ENCODE measurements around the gene SP5.
"Not testable (repeated sequence)": the region's sequence is repeated elsewhere in the genome, so short reads cannot be mapped to it uniquely, and the experiment has no call there.

Gene SP5

GRCh38 chr2:170715062-170715931 is at the start of gene SP5:
Gene SP5 (plus strand): TSS chr2:170715337. CDS start chr2:170715513, 176 bp downstream.
- H3K4me3 ChIP-seq (ENCODE audit: low read depth in 1 of 5, low read length in 5 of 5), result peak within 1 kb of the TSS; percentile 51 to 72 (median 67)
- H3K27ac ChIP-seq (ENCODE audit: low read depth, low read length), result no peak within 1 kb of the TSS
- H3K9ac ChIP-seq (ENCODE audit: low read length in 5 of 5), result peak within 1 kb of the TSS in 2 of 5 donors; percentile 24 to 25
- H3K4me1 ChIP-seq (ENCODE audit: control insufficient read depth in 5 of 5, insufficient read depth in 5 of 5, low read length in 5 of 5), result peaks cover 3 to 42% (median 38%) of the 10 kb centered on the region in 5 donors
- peaks cover 23 to 64% (median 48%) of the 10 kb centered on the region in 5 donors for H3K27me3 ChIP-seq (ENCODE audit: control insufficient read depth in 5 of 5, insufficient read depth in 4 of 5, low read length in 5 of 5)
- no peaks in the 10 kb centered on the region for H3K9me3 ChIP-seq (ENCODE audit: control insufficient read depth in 5 of 5, low read length in 5 of 5)
- no peaks in the 10 kb centered on the region for H3K36me3 ChIP-seq (ENCODE audit: control insufficient read depth in 5 of 5, insufficient read depth in 5 of 5, low read length in 5 of 5)

- Histone ChIP-seq H3K9me3 (ENCODE audit: control insufficient read depth in 5 of 5, low read length in 5 of 5) (no peaks in the 10 kb centered on the region), H3K27me3 (ENCODE audit: control insufficient read depth in 5 of 5, insufficient read depth in 4 of 5, low read length in 5 of 5) (peaks cover 0 to 3% (median 0%) of the 10 kb centered on the region in 5 donors), H3K4me1 (ENCODE audit: control insufficient read depth in 5 of 5, insufficient read depth in 5 of 5, low read length in 5 of 5) (no peaks in the 10 kb centered on the region), H3K27ac (ENCODE audit: low read depth, low read length) (no peak overlapping the region), H3K4me3 (ENCODE audit: low read depth in 1 of 5, low read length in 5 of 5) (no peak overlapping the region), H3K36me3 (ENCODE audit: control insufficient read depth in 5 of 5, insufficient read depth in 5 of 5, low read length in 5 of 5) (no peaks in the 10 kb centered on the region), H3K9ac (ENCODE audit: low read length in 5 of 5) (no peak overlapping the region)
These were observed 49.4 kb upstream of the SP5 start for GRCh38 chr2:170665743-170666142.

GRCh38 chr2:170669909-170670308 is 45.2 kb upstream of the SP5 start:
- H3K4me1 ChIP-seq (ENCODE audit: control insufficient read depth in 5 of 5, insufficient read depth in 5 of 5, low read length in 5 of 5), result no peaks in the 10 kb centered on the region
- H3K4me3 ChIP-seq (ENCODE audit: low read depth in 1 of 5, low read length in 5 of 5), result no peak overlapping the region
- no peak overlapping the region for H3K27ac ChIP-seq (ENCODE audit: low read depth, low read length)
- H3K27me3 ChIP-seq (ENCODE audit: control insufficient read depth in 5 of 5, insufficient read depth in 4 of 5, low read length in 5 of 5), result no peaks in the 10 kb centered on the region
- H3K9ac ChIP-seq (ENCODE audit: low read length in 5 of 5), result no peak overlapping the region
- no peaks in the 10 kb centered on the region for H3K9me3 ChIP-seq (ENCODE audit: control insufficient read depth in 5 of 5, low read length in 5 of 5)
- no peaks in the 10 kb centered on the region for H3K36me3 ChIP-seq (ENCODE audit: control insufficient read depth in 5 of 5, insufficient read depth in 5 of 5, low read length in 5 of 5)

- Histone ChIP-seq H3K9me3 (ENCODE audit: control insufficient read depth in 5 of 5, low read length in 5 of 5) (no peaks in the 10 kb centered on the region), H3K4me3 (ENCODE audit: low read depth in 1 of 5, low read length in 5 of 5) (no peak overlapping the region), H3K27me3 (ENCODE audit: control insufficient read depth in 5 of 5, insufficient read depth in 4 of 5, low read length in 5 of 5) (no peaks in the 10 kb centered on the region), H3K4me1 (ENCODE audit: control insufficient read depth in 5 of 5, insufficient read depth in 5 of 5, low read length in 5 of 5) (no peaks in the 10 kb centered on the region), H3K36me3 (ENCODE audit: control insufficient read depth in 5 of 5, insufficient read depth in 5 of 5, low read length in 5 of 5) (no peaks in the 10 kb centered on the region), H3K27ac (ENCODE audit: low read depth, low read length) (no peak overlapping the region), H3K9ac (ENCODE audit: low read length in 5 of 5) (no peak overlapping the region)
These were observed 44.5 kb upstream of the SP5 start for GRCh38 chr2:170670651-170671050.

- no peak overlapping the region for H3K9ac ChIP-seq (ENCODE audit: low read length in 5 of 5)
- no peak overlapping the region for H3K27ac ChIP-seq (ENCODE audit: low read depth, low read length)
- H3K4me1 ChIP-seq (ENCODE audit: control insufficient read depth in 5 of 5, insufficient read depth in 5 of 5, low read length in 5 of 5), result no peaks in the 10 kb centered on the region
- H3K4me3 ChIP-seq (ENCODE audit: low read depth in 1 of 5, low read length in 5 of 5), result no peak overlapping the region
- H3K36me3 ChIP-seq (ENCODE audit: control insufficient read depth in 5 of 5, insufficient read depth in 5 of 5, low read length in 5 of 5), result no peaks in the 10 kb centered on the region
- no peaks in the 10 kb centered on the region for H3K9me3 ChIP-seq (ENCODE audit: control insufficient read depth in 5 of 5, low read length in 5 of 5)
- no peaks in the 10 kb centered on the region for H3K27me3 ChIP-seq (ENCODE audit: control insufficient read depth in 5 of 5, insufficient read depth in 4 of 5, low read length in 5 of 5)
These were observed 44.1 kb upstream of the SP5 start for GRCh38 chr2:170671079-170671478.

- H3K36me3 ChIP-seq (ENCODE audit: control insufficient read depth in 5 of 5, insufficient read depth in 5 of 5, low read length in 5 of 5); H3K4me3 ChIP-seq (ENCODE audit: low read depth in 1 of 5, low read length in 5 of 5); H3K4me1 ChIP-seq (ENCODE audit: control insufficient read depth in 5 of 5, insufficient read depth in 5 of 5, low read length in 5 of 5); H3K27me3 ChIP-seq (ENCODE audit: control insufficient read depth in 5 of 5, insufficient read depth in 4 of 5, low read length in 5 of 5); H3K9me3 ChIP-seq (ENCODE audit: control insufficient read depth in 5 of 5, low read length in 5 of 5); H3K9ac ChIP-seq (ENCODE audit: low read length in 5 of 5); H3K27ac ChIP-seq (ENCODE audit: low read depth, low read length): not testable (repeated sequence)
These were observed 40.9 kb upstream of the SP5 start for GRCh38 chr2:170674282-170674681.

GRCh38 chr2:170675701-170676100 is 39.4 kb upstream of the SP5 start:
- no peak overlapping the region for H3K9ac ChIP-seq (ENCODE audit: low read length in 5 of 5)

GRCh38 chr2:170679607-170680079 is 35.5 kb upstream of the SP5 start:
- H3K27ac ChIP-seq (ENCODE audit: low read depth, low read length), result no peak overlapping the region
- no peaks in the 10 kb centered on the region for H3K9me3 ChIP-seq (ENCODE audit: control insufficient read depth in 5 of 5, low read length in 5 of 5)
- H3K4me3 ChIP-seq (ENCODE audit: low read depth in 1 of 5, low read length in 5 of 5), result no peak overlapping the region
- peaks cover 0 to 2% (median 0%) of the 10 kb centered on the region in 5 donors for H3K27me3 ChIP-seq (ENCODE audit: control insufficient read depth in 5 of 5, insufficient read depth in 4 of 5, low read length in 5 of 5)
- no peaks in the 10 kb centered on the region for H3K36me3 ChIP-seq (ENCODE audit: control insufficient read depth in 5 of 5, insufficient read depth in 5 of 5, low read length in 5 of 5)
- no peaks in the 10 kb centered on the region for H3K4me1 ChIP-seq (ENCODE audit: control insufficient read depth in 5 of 5, insufficient read depth in 5 of 5, low read length in 5 of 5)
- H3K9ac ChIP-seq (ENCODE audit: low read length in 5 of 5), result no peak overlapping the region

More at GRCh38 chr2:170675701-170676100, 39.4 kb upstream of the SP5 start:
- Histone ChIP-seq H3K4me3 (ENCODE audit: low read depth in 1 of 5, low read length in 5 of 5) (no peak overlapping the region), H3K36me3 (ENCODE audit: control insufficient read depth in 5 of 5, insufficient read depth in 5 of 5, low read length in 5 of 5) (no peaks in the 10 kb centered on the region), H3K4me1 (ENCODE audit: control insufficient read depth in 5 of 5, insufficient read depth in 5 of 5, low read length in 5 of 5) (no peaks in the 10 kb centered on the region), H3K27me3 (ENCODE audit: control insufficient read depth in 5 of 5, insufficient read depth in 4 of 5, low read length in 5 of 5) (no peaks in the 10 kb centered on the region), H3K9me3 (ENCODE audit: control insufficient read depth in 5 of 5, low read length in 5 of 5) (no peaks in the 10 kb centered on the region), H3K27ac (ENCODE audit: low read depth, low read length) (no peak overlapping the region)

- Histone ChIP-seq H3K9ac (ENCODE audit: low read length in 5 of 5) (no peak overlapping the region), H3K27ac (ENCODE audit: low read depth, low read length) (no peak overlapping the region), H3K4me1 (ENCODE audit: control insufficient read depth in 5 of 5, insufficient read depth in 5 of 5, low read length in 5 of 5) (no peaks in the 10 kb centered on the region), H3K27me3 (ENCODE audit: control insufficient read depth in 5 of 5, insufficient read depth in 4 of 5, low read length in 5 of 5) (peaks cover 0 to 2% (median 0%) of the 10 kb centered on the region in 5 donors), H3K4me3 (ENCODE audit: low read depth in 1 of 5, low read length in 5 of 5) (no peak overlapping the region), H3K9me3 (ENCODE audit: control insufficient read depth in 5 of 5, low read length in 5 of 5) (no peaks in the 10 kb centered on the region), H3K36me3 (ENCODE audit: control insufficient read depth in 5 of 5, insufficient read depth in 5 of 5, low read length in 5 of 5) (no peaks in the 10 kb centered on the region)
These were observed 34.8 kb upstream of the SP5 start for GRCh38 chr2:170680172-170680941.

- H3K9me3 ChIP-seq (ENCODE audit: control insufficient read depth in 5 of 5, low read length in 5 of 5), result no peaks in the 10 kb centered on the region
- H3K4me3 ChIP-seq (ENCODE audit: low read depth in 1 of 5, low read length in 5 of 5), result no peak overlapping the region
- H3K4me1 ChIP-seq (ENCODE audit: control insufficient read depth in 5 of 5, insufficient read depth in 5 of 5, low read length in 5 of 5), result no peaks in the 10 kb centered on the region
- H3K27me3 ChIP-seq (ENCODE audit: control insufficient read depth in 5 of 5, insufficient read depth in 4 of 5, low read length in 5 of 5), result peaks cover 0 to 2% (median 0%) of the 10 kb centered on the region in 5 donors
- H3K9ac ChIP-seq (ENCODE audit: low read length in 5 of 5), result no peak overlapping the region
- H3K36me3 ChIP-seq (ENCODE audit: control insufficient read depth in 5 of 5, insufficient read depth in 5 of 5, low read length in 5 of 5), result no peaks in the 10 kb centered on the region
- H3K27ac ChIP-seq (ENCODE audit: low read depth, low read length), result no peak overlapping the region
These were observed 33.8 kb upstream of the SP5 start for GRCh38 chr2:170681311-170681710.

Data from subcutaneous abdominal adipose tissue (tissue), 5 donors.